Retinal pigment epithelial cell (primary cell): ENCODE results near the gene CLEC4F.

Experiments
- DNase-seq: peaks from one replicate; pipeline ENCODE4 v3.0.0-alpha.2; 2010; ENCODE audit warnings: low read depth
- H3K4me3 ChIP-seq: 2 replicates; pipeline ENCODE4 v1.5.1; 2011; ENCODE audit warnings: mild to moderate bottlenecking, low read length, control low read depth, moderate library complexity
- TF ChIP-seq, protein P1 (sequence below): conservative IDR thresholded peaks from 2 replicates; pipeline ENCODE4 v1.5.1; 2011; ENCODE audit warnings: low read depth, low read length, control low read depth, inconsistent platforms

Gene CLEC4F

GRCh38 chr2:70777450-70777849 lies 42.9 kb downstream of the CLEC4F start:
- no peak for DNase-seq
- H3K4me3 ChIP-seq: no peak overlapping the region
- TF ChIP-seq, protein P1, sequence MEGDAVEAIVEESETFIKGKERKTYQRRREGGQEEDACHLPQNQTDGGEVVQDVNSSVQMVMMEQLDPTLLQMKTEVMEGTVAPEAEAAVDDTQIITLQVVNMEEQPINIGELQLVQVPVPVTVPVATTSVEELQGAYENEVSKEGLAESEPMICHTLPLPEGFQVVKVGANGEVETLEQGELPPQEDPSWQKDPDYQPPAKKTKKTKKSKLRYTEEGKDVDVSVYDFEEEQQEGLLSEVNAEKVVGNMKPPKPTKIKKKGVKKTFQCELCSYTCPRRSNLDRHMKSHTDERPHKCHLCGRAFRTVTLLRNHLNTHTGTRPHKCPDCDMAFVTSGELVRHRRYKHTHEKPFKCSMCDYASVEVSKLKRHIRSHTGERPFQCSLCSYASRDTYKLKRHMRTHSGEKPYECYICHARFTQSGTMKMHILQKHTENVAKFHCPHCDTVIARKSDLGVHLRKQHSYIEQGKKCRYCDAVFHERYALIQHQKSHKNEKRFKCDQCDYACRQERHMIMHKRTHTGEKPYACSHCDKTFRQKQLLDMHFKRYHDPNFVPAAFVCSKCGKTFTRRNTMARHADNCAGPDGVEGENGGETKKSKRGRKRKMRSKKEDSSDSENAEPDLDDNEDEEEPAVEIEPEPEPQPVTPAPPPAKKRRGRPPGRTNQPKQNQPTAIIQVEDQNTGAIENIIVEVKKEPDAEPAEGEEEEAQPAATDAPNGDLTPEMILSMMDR: no peak

DNA sequence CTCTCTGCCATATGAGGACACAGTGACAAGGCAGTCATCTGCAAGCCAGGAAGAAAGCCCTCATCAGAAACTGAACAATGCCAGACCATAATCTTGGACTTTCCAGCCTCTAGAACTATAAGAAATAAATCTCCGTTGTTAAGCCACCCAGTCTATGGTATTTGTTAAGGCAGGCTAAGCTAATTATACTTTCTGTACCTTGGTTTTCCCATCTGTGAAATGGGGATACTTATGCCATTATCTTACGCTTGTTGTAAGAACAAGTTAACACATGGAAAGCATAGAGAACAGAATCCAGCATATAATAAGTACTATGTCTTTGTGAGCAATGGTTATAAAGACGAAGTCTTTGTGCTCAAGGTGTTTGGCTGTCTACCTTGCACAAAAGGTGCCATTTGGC lies 44.1 kb downstream of the CLEC4F start:
- no peak for DNase-seq
- no peak overlapping the region for H3K4me3 ChIP-seq
- TF ChIP-seq, protein P1: no peak

GRCh38 chr2:70775141-70775540 lies 45.3 kb downstream of the CLEC4F start:
- no peak overlapping the region for H3K4me3 ChIP-seq
- no peak for DNase-seq
- TF ChIP-seq, protein P1: no peak

DNA sequence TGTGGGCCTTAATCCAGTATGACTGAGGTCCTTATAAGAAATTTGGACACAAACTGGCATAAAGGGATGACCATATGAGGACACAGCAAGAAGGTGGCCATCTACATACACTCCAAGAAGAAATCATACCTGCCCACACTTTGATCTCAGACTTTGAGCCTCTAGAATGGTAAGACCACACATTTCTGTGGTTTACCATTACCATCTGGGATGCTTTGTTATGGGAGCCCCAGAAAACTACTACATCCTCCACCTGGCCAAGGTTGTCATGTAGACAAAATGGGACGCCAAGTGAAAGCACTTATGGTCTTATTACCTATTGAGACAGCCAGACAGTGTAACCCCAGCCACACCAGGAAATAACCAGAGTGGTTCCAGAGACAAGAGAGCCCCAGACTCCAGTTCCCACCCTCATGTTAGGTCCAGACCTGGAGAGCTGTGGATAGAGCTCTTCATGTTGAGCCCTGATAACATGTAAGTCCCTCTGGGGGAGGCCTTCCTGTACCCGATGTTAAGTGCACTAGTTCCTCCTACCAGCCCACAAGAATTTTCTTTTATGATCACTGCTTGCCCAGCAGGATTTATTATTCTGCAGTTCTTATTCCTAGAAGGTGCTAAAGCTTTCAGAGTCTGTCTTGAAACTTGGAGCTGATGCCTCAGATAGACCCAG lies 47.8 kb downstream of the CLEC4F start:
- no peak for DNase-seq
- H3K4me3 ChIP-seq: no peak overlapping the region
- TF ChIP-seq, protein P1: no peak

GRCh38 chr2:70771446-70771845 lies 49.0 kb downstream of the CLEC4F start:
- TF ChIP-seq, protein P1: no peak
- no peak overlapping the region for H3K4me3 ChIP-seq

DNA sequence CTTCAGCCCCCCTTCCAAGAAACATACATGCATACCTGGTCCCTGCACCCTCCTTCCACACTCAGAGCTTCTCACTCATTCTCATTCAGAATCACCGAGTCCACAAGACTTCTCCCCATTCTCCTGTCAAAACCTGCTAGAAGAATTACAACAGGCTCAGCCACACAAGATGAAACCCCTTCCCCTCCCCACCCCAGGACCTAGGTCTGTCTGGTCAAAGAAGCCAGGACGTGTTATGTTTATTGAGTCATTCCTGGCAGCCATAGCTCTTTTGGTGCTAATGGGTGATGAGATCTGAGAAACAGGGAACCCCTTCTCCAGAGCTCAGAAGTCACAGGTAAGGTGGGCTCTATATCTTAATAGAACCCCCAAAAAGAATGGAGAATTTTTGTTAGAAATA lies 50.9 kb downstream of the CLEC4F start:
- H3K4me3 ChIP-seq: no peak overlapping the region
- DNase-seq: no peak
- TF ChIP-seq, protein P1: no peak

More at GRCh38 chr2:70771446-70771845, 49.0 kb downstream of the CLEC4F start:
- DNase-seq: no peak

GRCh38 chr2:70768590-70769085 lies 51.8 kb downstream of the CLEC4F start:
- TF ChIP-seq, protein P1: no peak
- no peak overlapping the region for H3K4me3 ChIP-seq
- DNase-seq: no peak
